ENCODE results near the gene ITGAV.

ITGAV gene

GRCh38 chr2:186573531-186573930 is 16.3 kb upstream of the ITGAV start:
- in situ Hi-C loops (cut with MboI; ENCODE audit: low sequenced_read_pairs), result no loop called here

GRCh38 chr2:186575302-186575701 is 14.6 kb upstream of the ITGAV start:
- in situ Hi-C loops (cut with MboI; ENCODE audit: low sequenced_read_pairs), result no loop called here

GRCh38 chr2:186575856-186576255 is 14.0 kb upstream of the ITGAV start:
- in situ Hi-C loops (cut with MboI; ENCODE audit: low sequenced_read_pairs), result no loop called here

GRCh38 chr2:186576614-186577013 is 13.2 kb upstream of the ITGAV start:
- in situ Hi-C loops (cut with MboI; ENCODE audit: low sequenced_read_pairs), result no loop called here

GRCh38 chr2:186582698-186583097 is 7.2 kb upstream of the ITGAV start:
- in situ Hi-C loops (cut with MboI; ENCODE audit: low sequenced_read_pairs), result no loop called here

GRCh38 chr2:186584053-186584452 is 5.8 kb upstream of the ITGAV start:
- in situ Hi-C loops (cut with MboI; ENCODE audit: low sequenced_read_pairs), result no loop called here

- in situ Hi-C loops (cut with MboI; ENCODE audit: low sequenced_read_pairs), result no loop called here
Observed at GRCh38 chr2:186588421-186588820, 1.4 kb upstream of the ITGAV start.

- in situ Hi-C loops (cut with MboI; ENCODE audit: low sequenced_read_pairs), result no loop called here
Observed at GRCh38 chr2:186588940-186589611, 780 bp upstream of the ITGAV start.

- in situ Hi-C loops (cut with MboI; ENCODE audit: low sequenced_read_pairs), result no loop called here
Observed at GRCh38 chr2:186590350-186590758, 498 bp downstream of the ITGAV start.

GRCh38 chr2:186590759-186591505 is 1.1 kb downstream of the ITGAV start:
- in situ Hi-C loops (cut with MboI; ENCODE audit: low sequenced_read_pairs), result no loop called here

GRCh38 chr2:186591506-186591890 is 1.6 kb downstream of the ITGAV start:
- in situ Hi-C loops (cut with MboI; ENCODE audit: low sequenced_read_pairs), result no loop called here

GRCh38 chr2:186592137-186592875 is 2.5 kb downstream of the ITGAV start:
- in situ Hi-C loops (cut with MboI; ENCODE audit: low sequenced_read_pairs), result no loop called here

- in situ Hi-C loops (cut with MboI; ENCODE audit: low sequenced_read_pairs), result no loop called here
Observed at GRCh38 chr2:186593523-186593922, 3.7 kb downstream of the ITGAV start.

- in situ Hi-C loops (cut with MboI; ENCODE audit: low sequenced_read_pairs), result no loop called here
Observed at GRCh38 chr2:186594001-186594722, 4.3 kb downstream of the ITGAV start.

GRCh38 chr2:186595219-186595618 is 5.4 kb downstream of the ITGAV start:
- in situ Hi-C loops (cut with MboI; ENCODE audit: low sequenced_read_pairs), result no loop called here

- in situ Hi-C loops (cut with MboI; ENCODE audit: low sequenced_read_pairs), result no loop called here
Observed at GRCh38 chr2:186599186-186599778, 9.4 kb downstream of the ITGAV start.

GRCh38 chr2:186603286-186603685 is 13.4 kb downstream of the ITGAV start:
- in situ Hi-C loops (cut with MboI; ENCODE audit: low sequenced_read_pairs), result no loop called here

- in situ Hi-C loops (cut with MboI; ENCODE audit: low sequenced_read_pairs), result no loop called here
Observed at GRCh38 chr2:186605041-186605440, 15.2 kb downstream of the ITGAV start.

GRCh38 chr2:186607660-186608324 is 17.9 kb downstream of the ITGAV start:
- in situ Hi-C loops (cut with MboI; ENCODE audit: low sequenced_read_pairs), result no loop called here

GRCh38 chr2:186610785-186611184 is 20.9 kb downstream of the ITGAV start:
- in situ Hi-C loops (cut with MboI; ENCODE audit: low sequenced_read_pairs), result no loop called here
